HepG2 (cell line): Measurements from ENCODE around the gene CBFA2T2. TPM values are rescaled to one million over a fixed set of nuclear protein-coding genes. Genes with fewer than 3 reads are reported as not detected.

ENCODE experiments used
- AGO1 ChIP-seq: fragments of 200-400 bp; formaldehyde crosslinking; IDR thresholded peaks from 2 replicates; pipeline ENCODE4 v1.6.1; 2017; ENCODE audit warnings: mild to moderate bottlenecking, low read depth, low read length, moderate library complexity; ENCODE audit not compliant: poor library complexity, severe bottlenecking
- CREM ChIP-seq, 2 experiments: sonication (generic) in 1 of 2; formaldehyde crosslinking in 1 of 2; IDR thresholded peaks; 2 replicates each; pipeline versions ENCODE4 v1.4.0 to v1.6.1; 2016 to 2020; ENCODE audit warnings: antibody characterized with exemption in 1 of 2, mild to moderate bottlenecking in 1 of 2, missing genetic modification reagents in 1 of 2
- ELF3 ChIP-seq: IDR thresholded peaks from 2 replicates; pipeline ENCODE4 v1.6.1; 2016; ENCODE audit warnings: missing genetic modification reagents, missing compliant biosample characterization
- GTF3A ChIP-seq: sonication (generic); formaldehyde crosslinking; conservative IDR thresholded peaks from 2 replicates; pipeline ENCODE4 v1.4.0; 2020; ENCODE audit warnings: mild to moderate bottlenecking, missing genetic modification reagents
- ISL2 ChIP-seq: sonication (generic); formaldehyde crosslinking; IDR thresholded peaks from 2 replicates; pipeline ENCODE4 v1.5.0; 2020; ENCODE audit warnings: missing genetic modification reagents
- JUNB ChIP-seq: sonication (generic); formaldehyde crosslinking; IDR thresholded peaks from 2 replicates; pipeline ENCODE4 v1.8.0; 2022; ENCODE audit warnings: missing genetic modification reagents, mild to moderate bottlenecking, borderline replicate concordance
- NR2F2 ChIP-seq: IDR thresholded peaks from 2 replicates; pipeline ENCODE4 v1.6.1; 2012; ENCODE audit warnings: low read depth, inconsistent platforms, borderline replicate concordance
- NR3C1 ChIP-seq: sonication (generic); formaldehyde crosslinking; IDR thresholded peaks from 2 replicates; pipeline ENCODE4 v1.4.0; 2020; ENCODE audit warnings: missing genetic modification reagents
- POLR2AphosphoS2 ChIP-seq: IDR thresholded peaks from 2 replicates; pipeline ENCODE4 v1.6.1; 2011; ENCODE audit warnings: low read depth, low read length, improper control_type of control experiment
- POLR2G ChIP-seq: fragments of 200-400 bp; formaldehyde crosslinking; IDR thresholded peaks from 2 replicates; pipeline ENCODE4 v1.6.1; 2018; ENCODE audit warnings: mild to moderate bottlenecking, low read depth, low read length, moderate library complexity
- RNF219 ChIP-seq: sonication (generic); formaldehyde crosslinking; IDR thresholded peaks from 2 replicates; pipeline ENCODE4 v1.5.0; 2020; ENCODE audit warnings: mild to moderate bottlenecking, missing genetic modification reagents
- RORA ChIP-seq: sonication (generic); formaldehyde crosslinking; IDR thresholded peaks from 2 replicates; pipeline ENCODE4 v1.5.0; 2020; ENCODE audit warnings: mild to moderate bottlenecking, missing genetic modification reagents, moderate library complexity
- SCMH1 ChIP-seq: sonication (generic); formaldehyde crosslinking; IDR thresholded peaks from 2 replicates; pipeline ENCODE4 v1.9.0; 2021; ENCODE audit warnings: missing genetic modification reagents, mild to moderate bottlenecking, borderline replicate concordance
- SNAPC5 ChIP-seq: sonication (generic); formaldehyde crosslinking; IDR thresholded peaks from 2 replicates; pipeline ENCODE4 v1.8.1; 2023; ENCODE audit warnings: mild to moderate bottlenecking, missing genetic modification reagents, borderline replicate concordance
- STAG1 ChIP-seq: sonication (generic); formaldehyde crosslinking; IDR thresholded peaks from 2 replicates; pipeline ENCODE4 v1.4.0; 2020; ENCODE audit warnings: missing genetic modification reagents
- TCF12 ChIP-seq, 2 experiments: fragments of 450-650 bp in 1 of 2; sonication (generic) in 1 of 2; formaldehyde crosslinking in 1 of 2; IDR thresholded peaks; 2 replicates each; pipeline versions ENCODE4 v1.6.1 to v1.8.0; 2017 to 2022; ENCODE audit warnings: antibody characterized with exemption in 1 of 2, mild to moderate bottlenecking in 1 of 2, missing genetic modification reagents in 1 of 2, moderate library complexity in 1 of 2
- U2AF2 ChIP-seq: fragments of 200-400 bp; formaldehyde crosslinking; IDR thresholded peaks from 2 replicates; pipeline ENCODE4 v1.6.1; 2017; ENCODE audit warnings: low read depth, mild to moderate bottlenecking, low read length
- ZKSCAN1 ChIP-seq: fragments of 150-350 bp; IDR thresholded peaks from 2 replicates; pipeline ENCODE4 v1.6.1; 2014; ENCODE audit warnings: low read length
- ZNF101 ChIP-seq: sonication (generic); formaldehyde crosslinking; IDR thresholded peaks from 2 replicates; pipeline ENCODE4 v1.4.0; 2020; ENCODE audit warnings: mild to moderate bottlenecking, low read depth, missing genetic modification reagents, borderline replicate concordance
- ZNF136 ChIP-seq: sonication (generic); formaldehyde crosslinking; IDR thresholded peaks from 2 replicates; pipeline ENCODE4 v1.8.1; 2022; ENCODE audit warnings: low read depth, mild to moderate bottlenecking, moderate library complexity, missing genetic modification reagents
- ZNF256 ChIP-seq: sonication (generic); formaldehyde crosslinking; conservative IDR thresholded peaks from 2 replicates; pipeline ENCODE4 v1.4.0; 2020; ENCODE audit warnings: missing genetic modification reagents
- ZNF326 ChIP-seq: sonication (generic); formaldehyde crosslinking; IDR thresholded peaks from 2 replicates; pipeline ENCODE4 v1.4.0; 2020; ENCODE audit warnings: missing genetic modification reagents, borderline replicate concordance
- ZNF446 ChIP-seq: sonication (generic); formaldehyde crosslinking; IDR thresholded peaks from 2 replicates; pipeline ENCODE4 v1.5.0; 2020; ENCODE audit warnings: mild to moderate bottlenecking, missing genetic modification reagents
- polyA plus RNA-seq, 8 experiments: library from polyadenylated mRNA; depleted of rRNA in 3 of 8; stranded (reverse) in 7 of 8; unstranded in 1 of 8; fragments of >200 nt; fragmentation: Illumina TruSeq in 4 of 8; extraction: Trizol in 4 of 8; gene quantifications; 2 replicates each; pipeline versions ENCODE4 v1.2.1 to v1.2.3, GENCODE V29; 2011 to 2016; ENCODE audit warnings: low read depth in 4 of 8, missing spikeins in 1 of 8, mixed read lengths in 1 of 8; ENCODE audit not compliant: insufficient read depth in 1 of 8
- total RNA-seq, 5 experiments: library from RNA; depleted of rRNA; stranded (reverse); fragments of >200 nt; fragmentation: Illumina TruSeq; extraction: Trizol; gene quantifications; 2 replicates each; pipeline ENCODE4 v1.2.3, GENCODE V29; 2016; ENCODE audit warnings: low read depth in 1 of 5
- TF ChIP-seq, protein P1 (sequence below): sonication (generic); formaldehyde crosslinking; IDR thresholded peaks from 2 replicates; pipeline ENCODE4 v1.5.0; 2020; ENCODE audit warnings: mild to moderate bottlenecking, missing genetic modification reagents
- TF ChIP-seq, protein P2 (sequence below): IDR thresholded peaks from 2 replicates; pipeline ENCODE4 v1.6.1; 2016; ENCODE audit warnings: mild to moderate bottlenecking

CBFA2T2 gene
- total and polyA plus RNA-seq, 2 of the 13 experiments (the other 11 are each of a cell fraction or from before 2014, with no cell fraction given): 6.3 to 21.2 TPM

- TF ChIP-seq SCMH1 (CRISPR knock-in tag) (no peak), ZNF326 (no peak), ZKSCAN1 (no peak), NR3C1 (no peak), ZNF136 (CRISPR knock-in tag) (no peak), JUNB (CRISPR knock-in tag) (no peak), STAG1 (CRISPR knock-in tag) (no peak), TCF12 (IDR thresholded peaks at IDR 0.05) (no peak), TCF12 (CRISPR knock-in tag; IDR thresholded peaks at IDR 0.05) (no peak), ISL2 (CRISPR knock-in tag) (no peak), NR2F2 (no peak), AGO1 (no peak), POLR2AphosphoS2 (no peak), POLR2G (0 out of 2 replicates have a peak, but pooled peaks have one; percentile 39), RORA (no peak), ZNF446 (CRISPR knock-in tag) (no peak), RNF219 (CRISPR knock-in tag) (no peak; the same call in 1 of the 2 replicates), CREM (IDR thresholded peaks at IDR 0.05) (no peak; the same call in 1 of the 2 replicates), CREM (CRISPR knock-in tag; IDR thresholded peaks at IDR 0.05) (no peak), U2AF2 (no peak), ZNF101 (CRISPR knock-in tag) (no peak), GTF3A (CRISPR knock-in tag) (no peak), ZNF256 (CRISPR knock-in tag) (no peak), SNAPC5 (CRISPR knock-in tag) (no peak), ELF3 (CRISPR knock-in tag) (0 out of 2 replicates have a peak, but pooled peaks have one; percentile 13)
- TF ChIP-seq, protein P1, sequence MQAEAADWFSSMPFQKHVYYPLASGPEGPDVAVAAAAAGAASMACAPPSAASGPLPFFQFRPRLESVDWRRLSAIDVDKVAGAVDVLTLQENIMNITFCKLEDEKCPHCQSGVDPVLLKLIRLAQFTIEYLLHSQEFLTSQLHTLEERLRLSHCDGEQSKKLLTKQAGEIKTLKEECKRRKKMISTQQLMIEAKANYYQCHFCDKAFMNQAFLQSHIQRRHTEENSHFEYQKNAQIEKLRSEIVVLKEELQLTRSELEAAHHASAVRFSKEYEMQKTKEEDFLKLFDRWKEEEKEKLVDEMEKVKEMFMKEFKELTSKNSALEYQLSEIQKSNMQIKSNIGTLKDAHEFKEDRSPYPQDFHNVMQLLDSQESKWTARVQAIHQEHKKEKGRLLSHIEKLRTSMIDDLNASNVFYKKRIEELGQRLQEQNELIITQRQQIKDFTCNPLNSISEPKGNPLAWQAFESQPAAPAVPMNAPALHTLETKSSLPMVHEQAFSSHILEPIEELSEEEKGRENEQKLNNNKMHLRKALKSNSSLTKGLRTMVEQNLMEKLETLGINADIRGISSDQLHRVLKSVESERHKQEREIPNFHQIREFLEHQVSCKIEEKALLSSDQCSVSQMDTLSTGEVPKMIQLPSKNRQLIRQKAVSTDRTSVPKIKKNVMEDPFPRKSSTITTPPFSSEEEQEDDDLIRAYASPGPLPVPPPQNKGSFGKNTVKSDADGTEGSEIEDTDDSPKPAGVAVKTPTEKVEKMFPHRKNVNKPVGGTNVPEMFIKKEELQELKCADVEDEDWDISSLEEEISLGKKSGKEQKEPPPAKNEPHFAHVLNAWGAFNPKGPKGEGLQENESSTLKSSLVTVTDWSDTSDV (CRISPR knock-in tag): no peak
- TF ChIP-seq, protein P2, sequence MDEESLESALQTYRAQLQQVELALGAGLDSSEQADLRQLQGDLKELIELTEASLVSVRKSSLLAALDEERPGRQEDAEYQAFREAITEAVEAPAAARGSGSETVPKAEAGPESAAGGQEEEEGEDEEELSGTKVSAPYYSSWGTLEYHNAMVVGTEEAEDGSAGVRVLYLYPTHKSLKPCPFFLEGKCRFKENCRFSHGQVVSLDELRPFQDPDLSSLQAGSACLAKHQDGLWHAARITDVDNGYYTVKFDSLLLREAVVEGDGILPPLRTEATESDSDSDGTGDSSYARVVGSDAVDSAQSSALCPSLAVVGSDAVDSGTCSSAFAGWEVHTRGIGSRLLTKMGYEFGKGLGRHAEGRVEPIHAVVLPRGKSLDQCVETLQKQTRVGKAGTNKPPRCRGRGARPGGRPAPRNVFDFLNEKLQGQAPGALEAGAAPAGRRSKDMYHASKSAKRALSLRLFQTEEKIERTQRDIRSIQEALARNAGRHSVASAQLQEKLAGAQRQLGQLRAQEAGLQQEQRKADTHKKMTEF: peak; percentile 52
Observed at GRCh38 chr20:33554914-33555420, 65.1 kb downstream of the CBFA2T2 start (continued).
